ENCODE data around the gene VN1R5.

DNA sequence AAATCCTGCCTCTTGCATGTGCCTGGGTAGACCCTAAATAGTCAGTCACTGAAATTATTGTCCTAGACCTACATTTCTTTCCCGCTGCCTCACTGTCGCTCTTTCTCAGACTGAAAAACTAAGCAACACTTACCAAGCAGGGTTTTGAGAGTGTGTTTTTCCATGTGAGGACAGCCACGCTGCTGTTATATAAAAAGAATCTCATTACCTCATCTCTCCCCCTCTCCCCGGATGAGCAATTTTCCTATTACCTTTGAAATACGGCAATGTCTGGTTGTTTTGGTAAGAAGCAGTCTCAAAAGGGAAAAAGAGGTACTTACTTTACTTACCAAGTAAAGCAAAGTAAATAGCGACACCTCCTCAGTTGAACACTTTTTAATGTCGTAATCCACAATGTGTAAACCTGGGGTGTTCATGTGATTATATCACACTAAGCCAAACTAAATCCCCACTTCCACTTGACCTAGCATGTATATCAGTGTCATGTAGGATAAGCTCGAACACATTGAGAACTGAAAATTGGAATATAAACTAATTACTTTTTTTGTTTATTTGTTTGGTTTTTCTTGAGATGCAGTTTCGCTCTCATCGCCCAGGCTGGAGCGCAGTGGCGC is 12.2 kb upstream of the VN1R5 start:
- TF ChIP-seq, protein P1, sequence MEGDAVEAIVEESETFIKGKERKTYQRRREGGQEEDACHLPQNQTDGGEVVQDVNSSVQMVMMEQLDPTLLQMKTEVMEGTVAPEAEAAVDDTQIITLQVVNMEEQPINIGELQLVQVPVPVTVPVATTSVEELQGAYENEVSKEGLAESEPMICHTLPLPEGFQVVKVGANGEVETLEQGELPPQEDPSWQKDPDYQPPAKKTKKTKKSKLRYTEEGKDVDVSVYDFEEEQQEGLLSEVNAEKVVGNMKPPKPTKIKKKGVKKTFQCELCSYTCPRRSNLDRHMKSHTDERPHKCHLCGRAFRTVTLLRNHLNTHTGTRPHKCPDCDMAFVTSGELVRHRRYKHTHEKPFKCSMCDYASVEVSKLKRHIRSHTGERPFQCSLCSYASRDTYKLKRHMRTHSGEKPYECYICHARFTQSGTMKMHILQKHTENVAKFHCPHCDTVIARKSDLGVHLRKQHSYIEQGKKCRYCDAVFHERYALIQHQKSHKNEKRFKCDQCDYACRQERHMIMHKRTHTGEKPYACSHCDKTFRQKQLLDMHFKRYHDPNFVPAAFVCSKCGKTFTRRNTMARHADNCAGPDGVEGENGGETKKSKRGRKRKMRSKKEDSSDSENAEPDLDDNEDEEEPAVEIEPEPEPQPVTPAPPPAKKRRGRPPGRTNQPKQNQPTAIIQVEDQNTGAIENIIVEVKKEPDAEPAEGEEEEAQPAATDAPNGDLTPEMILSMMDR (IDR thresholded peaks at IDR 0.05) = no peak
- TF ChIP-seq POLR2A (IDR thresholded peaks at IDR 0.05) = no peak
